Activated CD4-positive, alpha-beta T cell treated with anti-CD3 and anti-CD28 coated beads, Interleukin-2, amount 50 U/mL, for 1 hour (primary cell): ENCODE measurements around the gene SHKBP1.
"Not testable (repeated sequence)": the region's sequence is repeated elsewhere in the genome, so short reads cannot be mapped to it uniquely, and the experiment has no call there.

Source experiments
- DNase-seq: peaks from one replicate; pipeline ENCODE4 v3.0.0-alpha.2; 2020

Gene SHKBP1

GRCh38 chr19:40585241-40585981 lies 8.7 kb downstream of the SHKBP1 start:
- no peak for DNase-seq

DNA sequence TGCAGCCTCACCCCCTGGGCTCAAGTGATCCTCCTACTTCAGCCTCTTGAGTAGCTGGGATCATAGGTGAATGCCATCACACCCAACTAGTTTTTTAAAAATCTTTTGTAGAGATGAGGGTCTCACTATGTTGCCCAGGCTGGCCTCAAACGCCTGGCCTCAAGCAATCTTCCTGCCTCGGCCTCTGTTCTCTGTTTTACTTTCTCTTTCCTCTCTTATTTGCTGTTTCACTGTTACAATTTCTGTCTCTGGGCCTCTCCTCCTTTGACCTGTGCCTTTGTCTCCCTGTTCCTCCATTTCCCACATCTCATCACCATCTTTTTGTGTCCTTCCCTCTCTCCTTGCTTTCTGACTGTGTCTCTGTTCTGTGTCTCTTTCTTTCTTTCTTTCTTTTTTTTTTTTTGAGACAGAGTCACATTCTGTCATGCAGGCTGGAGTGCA lies 9.3 kb downstream of the SHKBP1 start:
- no peak for DNase-seq

DNA sequence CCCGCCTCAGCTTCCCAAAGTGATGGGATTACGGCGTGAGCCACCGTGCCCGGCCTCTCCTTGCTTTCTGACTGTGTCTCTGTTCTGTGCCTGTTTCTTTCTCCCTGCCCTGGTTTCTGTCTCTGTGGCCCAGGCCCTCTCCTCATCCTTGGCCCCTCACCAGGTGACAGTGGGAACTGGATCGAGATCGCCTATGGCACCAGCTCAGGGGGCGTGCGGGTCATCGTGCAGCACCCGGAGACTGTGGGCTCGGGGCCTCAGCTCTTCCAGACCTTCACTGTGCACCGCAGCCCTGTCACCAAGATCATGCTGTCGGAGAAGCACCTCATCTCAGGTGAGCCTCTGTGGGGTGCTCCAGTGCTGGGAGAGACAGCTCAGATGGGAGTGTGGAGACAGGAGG lies 9.9 kb downstream of the SHKBP1 start:
- DNase-seq, result no peak

DNA sequence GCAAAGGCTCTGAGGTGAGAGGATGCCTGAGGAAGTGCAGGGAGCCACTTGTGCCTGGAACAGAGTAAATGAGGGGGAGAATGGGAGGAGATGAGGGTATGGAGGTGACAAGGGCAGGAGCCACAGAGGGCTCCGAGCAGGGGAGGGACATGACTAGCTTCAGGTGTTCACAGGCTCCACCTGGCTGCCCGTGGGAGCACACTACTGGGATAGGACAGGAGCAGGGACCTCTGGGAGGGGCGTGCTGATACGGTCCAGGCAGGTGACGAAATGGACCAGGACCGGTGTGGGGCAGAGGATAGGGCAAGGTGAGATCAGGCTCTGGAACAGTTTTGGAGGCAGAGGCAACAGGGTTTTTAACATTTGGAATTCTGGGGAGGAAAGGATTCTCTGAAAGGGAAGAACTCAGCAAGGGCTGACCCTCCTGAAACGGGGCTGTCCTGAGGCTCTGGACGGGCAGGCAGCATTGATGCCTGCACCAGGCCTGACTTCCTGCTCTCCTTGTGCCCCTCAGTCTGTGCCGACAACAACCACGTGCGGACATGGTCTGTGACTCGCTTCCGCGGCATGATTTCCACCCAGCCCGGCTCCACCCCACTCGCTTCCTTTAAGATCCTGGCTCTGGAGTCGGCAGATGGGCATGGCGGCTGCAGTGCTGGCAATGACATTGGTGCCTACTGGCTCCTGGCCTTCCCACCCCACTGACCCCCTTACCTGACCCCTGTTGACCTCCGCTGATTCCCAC lies 11.6 kb downstream of the SHKBP1 start:
- no peak for DNase-seq

DNA sequence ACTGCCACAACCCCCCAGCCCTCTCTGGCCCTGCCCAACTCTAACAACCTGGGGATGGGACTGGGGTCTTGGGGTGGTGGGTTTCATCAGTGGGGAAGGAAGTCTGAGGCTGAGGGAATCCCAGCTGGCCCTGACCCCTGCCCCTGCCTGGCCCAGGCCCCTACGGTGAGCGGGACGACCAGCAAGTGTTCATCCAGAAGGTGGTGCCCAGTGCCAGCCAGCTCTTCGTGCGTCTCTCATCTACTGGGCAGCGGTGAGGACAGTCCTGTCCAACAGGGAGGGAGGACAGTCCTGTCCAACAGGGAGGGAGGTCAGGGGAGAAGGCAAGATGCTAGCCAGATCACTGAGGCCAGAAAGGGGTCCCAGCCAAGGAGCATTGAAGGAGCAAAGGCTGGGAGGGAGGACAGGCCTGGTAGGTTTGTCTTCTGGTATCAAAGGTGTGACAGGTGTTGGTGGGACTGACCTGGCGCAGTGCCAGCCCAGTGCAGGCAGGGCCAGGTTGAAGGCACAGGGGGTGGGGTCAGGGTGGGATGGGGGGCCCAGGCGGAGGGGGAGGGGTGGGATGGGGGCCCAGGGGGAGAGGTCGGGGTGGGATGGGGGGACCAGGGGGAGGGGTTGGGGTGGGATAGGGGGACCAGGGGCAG lies 12.4 kb downstream of the SHKBP1 start:
- no peak for DNase-seq

GRCh38 chr19:40589591-40590429 lies 13.1 kb downstream of the SHKBP1 start:
- DNase-seq, result no peak

GRCh38 chr19:40590464-40591265 lies 14.0 kb downstream of the SHKBP1 start:
- no peak for DNase-seq

DNA sequence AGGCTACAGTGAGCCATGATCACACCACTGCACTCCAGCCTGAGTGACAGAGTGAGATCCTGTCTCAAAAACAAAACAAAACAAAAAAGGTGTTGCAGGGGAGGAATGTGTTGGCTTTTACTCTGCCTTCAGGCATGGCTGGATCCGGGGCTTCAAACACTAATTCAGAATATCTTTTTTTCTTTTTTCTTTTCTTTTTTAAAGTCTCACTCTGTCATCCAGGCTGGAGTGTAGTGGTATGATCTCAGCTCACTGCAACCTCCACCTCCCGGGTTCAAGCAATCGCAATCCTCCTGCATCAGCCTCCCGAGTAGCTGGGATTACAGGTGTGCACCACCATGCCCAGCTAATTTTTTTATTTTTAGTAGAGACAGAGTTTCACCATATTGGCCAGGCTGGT lies 15.1 kb downstream of the SHKBP1 start:
- not testable (repeated sequence) for DNase-seq

GRCh38 chr19:40592170-40592569 lies 15.5 kb downstream of the SHKBP1 start:
- no peak for DNase-seq

DNA sequence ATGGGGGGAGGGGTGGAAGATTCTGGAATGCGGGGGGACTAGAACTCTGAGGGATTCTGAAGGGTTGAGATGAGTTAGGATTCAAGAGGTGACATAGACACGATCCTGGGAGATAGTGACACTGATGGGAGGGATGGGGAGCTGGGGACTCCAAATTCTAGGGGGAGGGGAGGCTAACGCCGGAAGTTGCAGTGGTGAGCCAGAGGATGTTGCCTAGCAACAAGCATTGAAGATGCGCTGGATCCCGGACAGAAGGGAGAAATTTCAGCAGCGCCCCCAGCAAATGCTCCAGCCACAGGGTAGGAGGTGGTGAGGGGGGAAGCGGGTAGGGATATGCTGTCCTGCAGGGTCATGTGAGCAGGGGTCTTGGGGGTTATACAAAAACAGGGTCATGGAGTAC lies 17.6 kb downstream of the SHKBP1 start:
- no peak for DNase-seq

DNA sequence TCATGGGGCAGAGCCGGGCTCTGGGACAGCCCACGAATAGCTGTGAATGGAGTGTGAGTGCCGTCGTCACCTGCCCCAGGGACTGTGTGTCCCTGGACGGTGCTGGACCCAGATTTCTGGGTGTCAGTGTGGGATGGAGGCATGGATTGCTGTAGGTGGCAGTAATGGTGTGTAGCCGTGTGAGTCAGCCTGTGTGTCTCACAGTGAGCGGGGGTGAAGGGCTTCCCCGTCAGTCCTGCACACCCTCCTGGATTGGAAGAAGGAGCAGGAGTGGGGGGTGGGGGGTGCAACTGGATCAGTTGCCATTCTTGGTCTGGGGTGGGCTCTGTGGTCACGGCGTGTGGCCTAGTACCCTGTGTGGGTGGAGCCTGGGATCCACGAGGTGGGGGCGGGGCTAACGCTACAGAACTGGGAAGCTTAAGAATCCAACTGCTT lies 18.0 kb downstream of the SHKBP1 start:
- DNase-seq, result no peak

GRCh38 chr19:40596608-40597328 lies 20.1 kb downstream of the SHKBP1 start:
- DNase-seq, result no peak

DNA sequence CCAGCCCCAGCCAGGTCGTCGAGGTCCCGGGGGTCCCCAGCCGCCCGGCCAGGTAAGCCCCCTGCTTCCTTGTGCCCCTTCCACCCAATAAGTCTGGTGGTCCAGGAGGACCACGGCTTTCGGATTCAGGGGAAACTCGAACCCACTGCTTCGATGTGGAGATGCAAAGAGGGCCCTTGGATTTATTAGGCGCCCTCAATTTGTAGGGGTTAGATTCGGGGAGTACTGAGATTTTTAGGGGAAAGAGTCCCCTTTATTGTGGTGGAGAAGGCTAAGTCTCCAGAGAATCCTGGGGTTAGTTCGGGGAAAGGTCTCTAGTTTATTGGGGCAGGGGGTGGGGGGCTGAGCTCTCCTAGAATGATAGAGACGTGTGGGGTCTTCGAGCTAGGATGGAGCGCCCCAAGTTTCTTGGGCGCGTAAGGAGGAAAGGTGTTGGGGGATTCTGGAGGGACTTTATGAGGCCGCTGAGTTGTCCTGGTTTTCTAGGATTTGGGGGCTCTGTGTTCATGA lies 20.7 kb downstream of the SHKBP1 start:
- DNase-seq, result no peak

GRCh38 chr19:40598121-40598917 lies 21.6 kb downstream of the SHKBP1 start:
- peak; percentile 83 for DNase-seq

GRCh38 chr19:40598918-40599307 lies 22.2 kb downstream of the SHKBP1 start:
- DNase-seq, result no peak

DNA sequence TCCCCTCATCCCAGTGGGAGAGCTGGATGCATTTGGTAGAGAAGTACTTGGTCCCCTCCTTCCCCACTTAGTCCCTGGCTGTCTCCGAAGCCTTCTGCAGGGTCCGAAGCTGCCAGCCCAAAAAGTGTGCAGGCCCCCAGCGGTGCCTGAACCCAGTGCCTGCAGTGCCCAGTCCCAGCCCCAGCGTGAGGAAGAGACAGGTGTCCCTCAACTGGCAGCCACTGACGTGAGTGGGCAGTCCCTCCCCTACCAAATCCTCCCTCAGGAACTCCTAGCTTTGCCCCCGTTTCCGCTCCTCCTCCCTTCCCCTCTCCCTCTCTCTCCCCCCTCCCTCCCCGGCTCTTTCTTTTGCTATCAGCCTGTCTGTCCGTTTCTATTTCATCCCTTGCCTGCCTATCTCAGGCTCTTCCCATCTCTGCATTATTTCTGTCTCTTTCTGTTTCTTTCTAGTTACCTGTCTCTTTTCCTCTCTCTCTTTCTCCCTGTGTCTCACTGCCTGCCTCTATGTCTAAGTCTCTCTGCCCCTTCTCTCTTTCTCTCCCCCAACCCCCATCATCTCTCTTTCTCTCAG lies 22.7 kb downstream of the SHKBP1 start:
- DNase-seq, result no peak

GRCh38 chr19:40599902-40600569 lies 23.4 kb downstream of the SHKBP1 start:
- DNase-seq, result no peak

DNA sequence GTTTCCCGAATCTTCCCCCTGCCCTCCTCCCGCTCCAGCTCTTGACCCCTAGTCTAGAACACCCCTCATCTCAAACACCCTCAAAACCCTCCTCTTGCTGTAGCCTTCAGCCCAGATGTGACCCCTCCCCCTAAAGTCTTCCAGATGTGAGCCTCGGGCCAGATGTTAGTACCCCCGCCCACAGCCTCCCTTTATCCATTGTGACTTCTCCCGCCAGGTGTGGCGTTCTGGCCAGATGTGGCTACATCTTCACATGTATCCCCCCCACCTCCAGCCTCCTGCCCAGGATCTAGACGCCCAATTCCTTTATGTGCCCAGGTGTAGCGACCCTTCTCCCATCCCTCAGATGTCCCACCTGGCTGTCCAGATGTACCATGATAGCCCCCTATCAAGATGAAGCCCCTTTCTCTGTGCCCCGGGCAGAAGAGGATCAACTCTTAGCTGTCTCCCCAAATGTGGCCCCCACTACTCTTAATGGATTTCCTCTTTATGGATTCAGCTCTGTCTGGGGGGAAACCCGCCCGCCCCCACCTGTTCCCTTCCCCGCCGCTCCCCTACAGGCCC lies 24.0 kb downstream of the SHKBP1 start:
- no peak for DNase-seq
